Activated CD4-positive, alpha-beta memory T cell treated with anti-CD3 and anti-CD28 coated beads for 36 hours (primary cell): ENCODE data around the gene RIMS3. TPM values are rescaled to one million over a fixed set of nuclear protein-coding genes. Genes with fewer than 3 reads are reported as not detected.
"Not testable (repeated sequence)": the region's sequence is repeated elsewhere in the genome, so short reads cannot be mapped to it uniquely, and the experiment has no call there.

ENCODE experiments used
- CTCF ChIA-PET: fragments of 350-600 bp; sonication (Branson Sonifier 250); formaldehyde crosslinking; loops from one replicate; lab custom pipeline; 2021; ENCODE audit warnings: antibody characterized with exemption, inconsistent platforms; lab: Charles Lee
- POLR2A ChIA-PET: fragments of 350-600 bp; sonication (Branson Sonifier 250); formaldehyde crosslinking; loops from one replicate; lab custom pipeline; 2021; ENCODE audit warnings: antibody characterized with exemption; lab: Charles Lee
- DNase-seq: peaks from one replicate; pipeline ENCODE4 v3.0.0-alpha.2; 2020
- H3K27ac Mint-ChIP-seq: one replicate; pipeline ENCODE4 v1.8.0; 2021; ENCODE audit warnings: mixed read lengths
- H3K27me3 Mint-ChIP-seq: one replicate; pipeline ENCODE4 v1.8.0; 2021; ENCODE audit warnings: mixed read lengths
- H3K36me3 Mint-ChIP-seq: one replicate; pipeline ENCODE4 v1.8.0; 2021; ENCODE audit warnings: mixed read lengths
- H3K4me1 Mint-ChIP-seq: one replicate; pipeline ENCODE4 v1.8.0; 2021; ENCODE audit warnings: low read depth, mixed read lengths
- H3K4me3 Mint-ChIP-seq: one replicate; pipeline ENCODE4 v1.8.0; 2021; ENCODE audit warnings: mild to moderate bottlenecking, mixed read lengths
- H3K9me3 Mint-ChIP-seq: one replicate; pipeline ENCODE4 v1.8.0; 2021; ENCODE audit warnings: mixed read lengths
- intact Hi-C: fragments of 100-400 bp; cut with micrococcal nuclease; formaldehyde crosslinking; loops from one replicate; pipeline ENCODE4 v1.15.1; 2023
- total RNA-seq, 2 experiments: library from RNA; stranded (reverse); gene quantifications; one replicate each; pipeline ENCODE4 v1.2.3, GENCODE V29; 2021

Gene RIMS3
- total RNA-seq, 2 experiments from 2014 or later: 3.7 to 4.0 TPM

GRCh38 chr1:40704817-40705733 is 39.6 kb upstream of the RIMS3 start:
- Mint-ChIP-seq H3K9me3 (no peaks in the 10 kb centered on the region), H3K4me3 (no peak overlapping the region), H3K27me3 (no peaks in the 10 kb centered on the region), H3K36me3 (no peaks in the 10 kb centered on the region), H3K4me1 (peaks cover 58% of the 10 kb centered on the region), H3K27ac (no peak overlapping the region)
- intact Hi-C loops: no loop called here
- no peak for DNase-seq
- ChIA-PET POLR2A (interaction anchor here (1.4 kb wide), 1 partner anchor 12 kb away, joined by 5 read pairs; no protein-coding TSS in a partner anchor), CTCF (no interaction called here)

GRCh38 chr1:40703316-40703715 is 37.8 kb upstream of the RIMS3 start:
- Mint-ChIP-seq H3K9me3 (no peaks in the 10 kb centered on the region), H3K4me3 (no peak overlapping the region), H3K27ac (peak overlapping the region; percentile 46), H3K4me1 (peaks cover 58% of the 10 kb centered on the region), H3K36me3 (peaks cover 3% of the 10 kb centered on the region), H3K27me3 (no peaks in the 10 kb centered on the region)
- DNase-seq: no peak
- ChIA-PET CTCF (interaction anchor here (0.7 to 0.9 kb wide), 3 partner anchors 24 to 149 kb away, joined by 3 to 5 read pairs (median 3); no protein-coding TSS in a partner anchor), POLR2A (interaction anchor here (1.3 to 1.4 kb wide), 2 partner anchors 10 to 12 kb away, joined by 5 to 7 read pairs; partner anchors contain the start of gene NFYC)
- intact Hi-C loops: no loop called here

- ChIA-PET POLR2A (interaction anchor here (0.9 to 2.9 kb wide), 2 partner anchors 11 to 62 kb away, joined by 3 to 15 read pairs; partner anchors contain the start of gene NFYC), CTCF (interaction anchor here (0.7 to 1.2 kb wide), 3 partner anchors 17 to 70 kb away, joined by 3 to 5 read pairs (median 3); no protein-coding TSS in a partner anchor)
- H3K9me3 Mint-ChIP-seq, H3K36me3 Mint-ChIP-seq, H3K27me3 Mint-ChIP-seq, intact Hi-C loops, H3K4me3 Mint-ChIP-seq, H3K27ac Mint-ChIP-seq, DNase-seq: not testable (repeated sequence)
- H3K4me1 Mint-ChIP-seq: peaks cover 59% of the 10 kb centered on the region
Measured at GRCh38 chr1:40702810-40703209, 37.3 kb upstream of the RIMS3 start.

GRCh38 chr1:40701684-40702083 is 36.2 kb upstream of the RIMS3 start:
- POLR2A ChIA-PET: interaction anchor here (0.5 to 2.9 kb wide), 4 partner anchors 10 to 361 kb away, joined by 3 to 15 read pairs (median 4); partner anchors contain the start of gene NFYC
- Mint-ChIP-seq H3K27me3 (no peaks in the 10 kb centered on the region), H3K36me3 (peaks cover 11% of the 10 kb centered on the region), H3K9me3 (no peaks in the 10 kb centered on the region), H3K4me1 (peaks cover 69% of the 10 kb centered on the region), H3K27ac (no peak overlapping the region), H3K4me3 (no peak overlapping the region)
- CTCF ChIA-PET: interaction anchor here (0.6 to 1.2 kb wide), 5 partner anchors 9 to 169 kb away, joined by 3 read pairs; partner anchors contain the start of gene NFYC
- no peak for DNase-seq
- intact Hi-C loops: no loop called here

GRCh38 chr1:40699787-40700186 is 34.3 kb upstream of the RIMS3 start:
- Mint-ChIP-seq H3K9me3 (no peaks in the 10 kb centered on the region), H3K27me3 (no peaks in the 10 kb centered on the region), H3K36me3 (peaks cover 15% of the 10 kb centered on the region), H3K27ac (peak overlapping the region; percentile 69), H3K4me1 (peaks cover 81% of the 10 kb centered on the region), H3K4me3 (no peak overlapping the region)
- intact Hi-C loops: loop anchor here (2.0 to 10.0 kb wide), 2 partner anchors 65 to 245 kb away; partner anchors contain the start of gene ZFP69B
- DNase-seq: peak; percentile 23
- ChIA-PET CTCF (interaction anchor here (1.2 kb wide), 1 partner anchor 167 kb away, joined by 3 read pairs; no protein-coding TSS in a partner anchor), POLR2A (interaction anchor here (2.9 kb wide), 1 partner anchor 8 kb away, joined by 15 read pairs; the partner anchor contains the start of gene NFYC)

GRCh38 chr1:40697436-40697835 is 32.0 kb upstream of the RIMS3 start:
- H3K4me3 Mint-ChIP-seq: no peak overlapping the region
- POLR2A ChIA-PET: no interaction called here
- H3K27ac Mint-ChIP-seq: peak overlapping the region; percentile 15
- CTCF ChIA-PET: no interaction called here
- H3K9me3 Mint-ChIP-seq: no peaks in the 10 kb centered on the region
- H3K27me3 Mint-ChIP-seq: no peaks in the 10 kb centered on the region
- DNase-seq: no peak
- intact Hi-C loops: loop anchor here (10.0 kb wide), 1 partner anchor 243 kb away; the partner anchor contains the start of gene ZFP69B
- H3K36me3 Mint-ChIP-seq: peaks cover 15% of the 10 kb centered on the region
- peaks cover 84% of the 10 kb centered on the region for H3K4me1 Mint-ChIP-seq

- Mint-ChIP-seq H3K4me1 (peaks cover 79% of the 10 kb centered on the region), H3K4me3 (no peak overlapping the region), H3K36me3 (peaks cover 16% of the 10 kb centered on the region), H3K27ac (no peak overlapping the region), H3K27me3 (no peaks in the 10 kb centered on the region), H3K9me3 (no peaks in the 10 kb centered on the region)
- CTCF ChIA-PET: no interaction called here
- intact Hi-C loops: loop anchor here (10.0 kb wide), 1 partner anchor 241 kb away; the partner anchor contains the start of gene ZFP69B
- no peak for DNase-seq
- POLR2A ChIA-PET: no interaction called here
Measured at GRCh38 chr1:40696294-40696693, 30.8 kb upstream of the RIMS3 start.

- H3K27me3 Mint-ChIP-seq: no peaks in the 10 kb centered on the region
- DNase-seq: no peak
- ChIA-PET CTCF (interaction anchor here (0.8 to 3.7 kb wide), 2 partner anchors 79 to 182 kb away, joined by 3 to 34 read pairs; no protein-coding TSS in a partner anchor), POLR2A (interaction anchor here (1.2 to 1.7 kb wide), 3 partner anchors 15 to 70 kb away, joined by 4 to 6 read pairs (median 5); no protein-coding TSS in a partner anchor)
- intact Hi-C loops: loop anchor here (1.0 to 10.0 kb wide), 6 partner anchors 59 to 432 kb away; partner anchors contain the start of genes CTPS1, ZFP69B and ZNF684
- H3K27ac Mint-ChIP-seq: peak overlapping the region; percentile 72
- peaks cover 83% of the 10 kb centered on the region for H3K4me1 Mint-ChIP-seq
- H3K36me3 Mint-ChIP-seq: peaks cover 18% of the 10 kb centered on the region
- no peaks in the 10 kb centered on the region for H3K9me3 Mint-ChIP-seq
- H3K4me3 Mint-ChIP-seq: peak overlapping the region; percentile 90
Measured at GRCh38 chr1:40694353-40694874, 28.9 kb upstream of the RIMS3 start.

- Mint-ChIP-seq H3K4me3 (peak overlapping the region; percentile 90), H3K27ac (peak overlapping the region; percentile 90), H3K36me3 (peaks cover 15% of the 10 kb centered on the region), H3K4me1 (peaks cover 73% of the 10 kb centered on the region), H3K27me3 (no peaks in the 10 kb centered on the region), H3K9me3 (no peaks in the 10 kb centered on the region)
- intact Hi-C loops: loop anchor here (2.0 to 10.0 kb wide), 7 partner anchors 25 to 431 kb away; partner anchors contain the start of genes CTPS1, ZFP69B and ZNF684
- POLR2A ChIA-PET: interaction anchor here (1.1 to 1.4 kb wide), 4 partner anchors 11 to 286 kb away, joined by 3 to 6 read pairs (median 4); partner anchors contain the start of gene CTPS1
- DNase-seq: no peak
- CTCF ChIA-PET: interaction anchor here (0.6 to 3.7 kb wide), 4 partner anchors 14 to 183 kb away, joined by 3 to 34 read pairs (median 3); no protein-coding TSS in a partner anchor
Measured at GRCh38 chr1:40693425-40693824, 27.9 kb upstream of the RIMS3 start.

- intact Hi-C loops: loop anchor here (1.0 to 10.0 kb wide), 8 partner anchors 24 to 652 kb away; partner anchors contain the start of genes CAP1, CTPS1, ZFP69B and ZNF684
- peaks cover 66% of the 10 kb centered on the region for H3K4me1 Mint-ChIP-seq
- DNase-seq: no peak
- H3K9me3 Mint-ChIP-seq: no peaks in the 10 kb centered on the region
- H3K36me3 Mint-ChIP-seq: peaks cover 17% of the 10 kb centered on the region
- peak overlapping the region; percentile 90 for H3K4me3 Mint-ChIP-seq
- CTCF ChIA-PET: interaction anchor here (0.6 to 3.7 kb wide), 6 partner anchors 9 to 160 kb away, joined by 3 to 34 read pairs (median 7); partner anchors contain the start of gene ZNF684
- POLR2A ChIA-PET: interaction anchor here (0.8 to 2.2 kb wide), 11 partner anchors 9 to 292 kb away, joined by 3 to 15 read pairs (median 4); partner anchors contain the start of genes CITED4, CTPS1, ZFP69B and ZNF684
- H3K27ac Mint-ChIP-seq: peak overlapping the region; percentile 90
- no peaks in the 10 kb centered on the region for H3K27me3 Mint-ChIP-seq
Measured at GRCh38 chr1:40692429-40692895, 27.0 kb upstream of the RIMS3 start.
